Brain microvascular endothelial cell (primary cell): ENCODE results near the gene PLA2G1B.
A peak's percentile ranks its signal among the peaks of the same experiment; 100 is the strongest.

Source experiments
- DNase-seq: peaks from one replicate; pipeline ENCODE4 v3.0.0-alpha.2; 2020
- H3K27ac ChIP-seq: fragments of 250-450 bp; sonication (Bioruptor Pico); 2 replicates; pipeline ENCODE4 v1.5.1; 2020; ENCODE audit warnings: mild to moderate bottlenecking, moderate library complexity
- H3K27me3 ChIP-seq: fragments of 250-450 bp; sonication (Bioruptor Pico); replicated peaks from 2 replicates; pipeline ENCODE4 v1.5.1; 2020; ENCODE audit warnings: mild to moderate bottlenecking
- H3K36me3 ChIP-seq: fragments of 250-450 bp; sonication (Bioruptor Pico); replicated peaks from 2 replicates; pipeline ENCODE4 v1.5.1; 2020; ENCODE audit warnings: mild to moderate bottlenecking
- H3K4me3 ChIP-seq: 2 replicates; pipeline ENCODE4 v1.5.1; 2011; ENCODE audit warnings: low read depth, mild to moderate bottlenecking, control low read depth, low read length, moderate library complexity
- CTCF ChIP-seq: IDR thresholded peaks from 2 replicates; pipeline ENCODE4 v1.5.1; 2011; ENCODE audit warnings: low read depth, mild to moderate bottlenecking, moderate library complexity, low read length, control low read depth, inconsistent platforms; ENCODE audit errors: missing control alignments
- in situ Hi-C: cut with HindIII; loops from 2 replicates; pipeline ENCODE4 v1.10.0; 2017; ENCODE audit warnings: low sequenced_read_pairs, low pct_ligation_motif_present

PLA2G1B gene

GRCh38 chr12:120347766-120348165 lies 20.2 kb upstream of the PLA2G1B start:
- H3K4me3 ChIP-seq, result no peak overlapping the region
- in situ Hi-C loops, result no loop called here
- no peaks in the 10 kb centered on the region for H3K27me3 ChIP-seq
- no peak overlapping the region for H3K27ac ChIP-seq
- H3K36me3 ChIP-seq, result no peaks in the 10 kb centered on the region
- TF ChIP-seq CTCF, result no peak
- DNase-seq, result no peak

DNA sequence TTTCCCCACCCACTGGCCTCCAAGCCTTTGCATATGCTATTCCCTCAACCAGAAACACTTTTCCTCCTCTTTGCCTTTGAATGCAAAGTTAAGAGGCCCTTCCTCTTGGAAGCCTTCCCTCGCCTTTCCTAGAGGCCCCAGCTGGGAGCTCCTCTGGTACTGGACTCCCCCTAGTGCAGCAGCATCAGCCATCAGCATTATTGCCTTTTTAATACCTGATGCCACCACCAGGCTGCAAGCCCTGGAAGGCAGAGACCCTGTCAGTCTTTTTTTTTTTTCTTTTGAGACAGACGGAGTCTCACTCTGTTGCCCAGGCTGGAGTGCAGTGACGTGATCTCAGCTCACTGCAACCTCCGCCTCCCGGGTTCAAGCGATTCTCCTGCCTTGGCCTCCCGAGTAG lies 19.1 kb upstream of the PLA2G1B start:
- in situ Hi-C loops, result no loop called here

GRCh38 chr12:120346031-120346430 lies 18.5 kb upstream of the PLA2G1B start:
- Histone ChIP-seq H3K27me3 (no peaks in the 10 kb centered on the region), H3K4me3 (no peak overlapping the region), H3K36me3 (no peaks in the 10 kb centered on the region), H3K27ac (no peak overlapping the region)
- DNase-seq, result no peak
- TF ChIP-seq CTCF, result no peak
- in situ Hi-C loops, result no loop called here

More for the DNA sequence above, 19.1 kb upstream of the PLA2G1B start:
- no peaks in the 10 kb centered on the region for H3K27me3 ChIP-seq
- no peak overlapping the region for H3K27ac ChIP-seq
- H3K4me3 ChIP-seq, result no peak overlapping the region
- DNase-seq, result no peak
- peak; percentile 45 for TF ChIP-seq CTCF
- H3K36me3 ChIP-seq, result no peaks in the 10 kb centered on the region

DNA sequence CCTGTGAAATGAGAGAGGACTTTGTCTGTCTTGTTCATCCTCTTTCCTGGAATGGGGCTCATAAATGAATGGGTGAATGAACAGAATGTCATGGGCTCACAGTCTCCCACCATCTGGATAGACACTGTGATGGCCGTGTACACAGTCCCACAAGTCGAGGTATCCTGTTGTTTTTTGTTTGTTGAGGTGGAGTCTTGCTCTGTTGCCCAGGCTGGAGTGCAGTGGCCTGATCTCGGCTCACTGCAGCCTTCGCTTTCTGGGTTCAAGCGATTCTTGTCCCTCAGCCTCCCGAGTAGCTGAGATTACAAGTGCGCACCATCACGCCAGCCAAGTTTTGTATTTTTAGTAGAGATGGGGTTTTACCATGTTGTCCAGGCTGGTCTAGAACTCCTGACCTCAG lies 16.1 kb upstream of the PLA2G1B start:
- Histone ChIP-seq H3K27me3 (no peaks in the 10 kb centered on the region), H3K27ac (no peak overlapping the region), H3K36me3 (no peaks in the 10 kb centered on the region), H3K4me3 (no peak overlapping the region)
- in situ Hi-C loops, result no loop called here
- no peak for DNase-seq
- TF ChIP-seq CTCF, result no peak

DNA sequence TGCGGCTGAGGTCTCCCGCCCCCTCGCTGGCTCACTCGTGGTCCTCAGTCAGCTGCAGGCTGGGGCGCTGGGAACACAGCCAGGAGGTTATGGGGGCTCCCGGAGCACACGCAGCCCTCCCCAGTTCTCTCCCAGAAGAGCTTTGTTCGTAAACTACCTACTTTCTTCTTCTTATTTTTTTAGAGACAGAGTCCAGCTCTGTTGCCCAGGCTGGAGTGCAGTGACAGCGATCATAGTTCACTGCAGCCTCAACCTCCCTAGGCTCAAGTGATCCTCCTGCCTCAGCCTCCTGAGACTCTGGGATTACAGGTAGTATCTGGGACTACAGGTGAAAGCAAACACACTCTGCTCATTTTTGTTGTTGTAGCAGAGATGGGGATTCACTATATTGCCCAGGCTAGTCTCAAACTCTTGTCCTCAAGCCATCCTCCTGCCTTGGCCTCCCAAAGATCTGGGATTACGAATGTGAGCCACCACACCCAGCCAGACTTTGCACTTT lies 15.5 kb upstream of the PLA2G1B start:
- Histone ChIP-seq H3K36me3 (no peaks in the 10 kb centered on the region), H3K27me3 (no peaks in the 10 kb centered on the region), H3K27ac (no peak overlapping the region), H3K4me3 (no peak overlapping the region)
- in situ Hi-C loops, result no loop called here
- DNase-seq, result no peak
- no peak for TF ChIP-seq CTCF
